IPS-11a (cell line): ENCODE data around the gene SMPD3.
"Not testable (repeated sequence)": the region's sequence is repeated elsewhere in the genome, so short reads cannot be mapped to it uniquely, and the experiment has no call there.

Source experiments
- H3K4me3 ChIP-seq: one replicate; pipeline ENCODE4 v1.5.1; 2013; ENCODE audit warnings: low read depth, low read length, control low read depth

The SMPD3 gene

GRCh38 chr16:68448360-68448970 is at the start of gene SMPD3:
SMPD3 (minus strand) TSS chr16:68448508; CDS start chr16:68372181, 76,327 bp downstream.
- peak within 1 kb of the TSS; percentile 55 for H3K4me3 ChIP-seq

GRCh38 chr16:68496689-68497088 is 48.4 kb upstream of the SMPD3 start:
- H3K4me3 ChIP-seq = no peak overlapping the region

- not testable (repeated sequence) for H3K4me3 ChIP-seq
Observed at GRCh38 chr16:68494261-68494660, 46.0 kb upstream of the SMPD3 start.

- no peak overlapping the region for H3K4me3 ChIP-seq
Observed at GRCh38 chr16:68493412-68494070, 45.2 kb upstream of the SMPD3 start.

GRCh38 chr16:68492543-68493411 is 44.5 kb upstream of the SMPD3 start:
- H3K4me3 ChIP-seq = no peak overlapping the region

GRCh38 chr16:68492151-68492542 is 43.8 kb upstream of the SMPD3 start:
- no peak overlapping the region for H3K4me3 ChIP-seq

GRCh38 chr16:68491576-68491950 is 43.3 kb upstream of the SMPD3 start:
- H3K4me3 ChIP-seq = no peak overlapping the region

GRCh38 chr16:68490829-68491575 is 42.7 kb upstream of the SMPD3 start:
- no peak overlapping the region for H3K4me3 ChIP-seq

GRCh38 chr16:68490358-68490757 is 42.0 kb upstream of the SMPD3 start:
- no peak overlapping the region for H3K4me3 ChIP-seq

- H3K4me3 ChIP-seq = no peak overlapping the region
Observed at GRCh38 chr16:68488554-68488953, 40.2 kb upstream of the SMPD3 start.

GRCh38 chr16:68487669-68488068 is 39.4 kb upstream of the SMPD3 start:
- no peak overlapping the region for H3K4me3 ChIP-seq

- H3K4me3 ChIP-seq = no peak overlapping the region
Observed at GRCh38 chr16:68487203-68487514, 38.9 kb upstream of the SMPD3 start.

GRCh38 chr16:68486502-68487202 is 38.3 kb upstream of the SMPD3 start:
- no peak overlapping the region for H3K4me3 ChIP-seq

GRCh38 chr16:68481636-68482035 is 33.3 kb upstream of the SMPD3 start:
- H3K4me3 ChIP-seq = no peak overlapping the region

- H3K4me3 ChIP-seq = no peak overlapping the region
Observed at GRCh38 chr16:68480084-68480995, 32.0 kb upstream of the SMPD3 start.

GRCh38 chr16:68479271-68479670 is 31.0 kb upstream of the SMPD3 start:
- no peak overlapping the region for H3K4me3 ChIP-seq

- no peak overlapping the region for H3K4me3 ChIP-seq
Observed at GRCh38 chr16:68478526-68479250, 30.4 kb upstream of the SMPD3 start.

- H3K4me3 ChIP-seq = no peak overlapping the region
Observed at GRCh38 chr16:68475071-68475470, 26.8 kb upstream of the SMPD3 start.
